GM21515 (cell line): ENCODE results near the gene MAP4K3.

ENCODE experiments used
- ATAC-seq: cut with Tn5 transposase; IDR thresholded peaks from one replicate; pipeline ENCODE4 v1.9.1; 2021; ENCODE audit not compliant: unreplicated experiment

The MAP4K3 gene

DNA sequence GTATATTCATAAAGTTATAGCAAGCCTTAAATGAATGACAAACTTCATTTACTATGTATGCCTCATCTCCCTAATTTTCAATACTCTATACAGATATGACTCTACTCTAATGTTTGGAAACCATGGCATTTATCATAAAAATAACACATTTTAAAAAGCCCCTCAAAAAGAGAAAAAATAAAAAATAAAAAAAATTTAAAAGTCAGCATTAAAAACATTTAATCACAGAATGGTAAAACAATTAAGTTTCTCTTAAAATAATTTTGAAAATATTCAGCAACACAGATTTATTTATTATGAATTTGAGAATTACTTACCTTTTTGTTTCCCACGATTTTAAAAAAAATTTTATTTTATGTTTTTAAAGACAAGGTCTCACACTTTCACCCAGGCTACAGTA is 128.3 kb downstream of the MAP4K3 start:
- no peak for ATAC-seq

DNA sequence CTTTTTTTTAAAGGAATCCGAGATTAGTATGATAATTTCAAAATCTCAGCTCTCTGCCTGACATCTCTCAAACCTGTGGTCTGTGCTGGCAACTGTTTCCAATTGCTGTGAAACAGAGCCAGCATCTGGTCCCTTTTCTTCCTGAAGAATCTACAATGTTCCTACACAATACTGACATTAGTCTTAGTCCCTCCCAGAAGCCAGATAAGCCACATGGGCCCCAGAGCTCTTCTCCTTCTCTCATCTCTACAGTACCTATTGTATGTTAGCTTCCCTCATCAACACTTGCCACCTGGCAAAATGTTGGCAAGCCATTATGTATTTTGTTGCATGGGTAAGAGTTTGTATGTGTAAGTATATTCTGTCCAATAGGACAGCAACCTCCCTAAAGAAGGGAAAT is 130.5 kb downstream of the MAP4K3 start:
- no peak for ATAC-seq

DNA sequence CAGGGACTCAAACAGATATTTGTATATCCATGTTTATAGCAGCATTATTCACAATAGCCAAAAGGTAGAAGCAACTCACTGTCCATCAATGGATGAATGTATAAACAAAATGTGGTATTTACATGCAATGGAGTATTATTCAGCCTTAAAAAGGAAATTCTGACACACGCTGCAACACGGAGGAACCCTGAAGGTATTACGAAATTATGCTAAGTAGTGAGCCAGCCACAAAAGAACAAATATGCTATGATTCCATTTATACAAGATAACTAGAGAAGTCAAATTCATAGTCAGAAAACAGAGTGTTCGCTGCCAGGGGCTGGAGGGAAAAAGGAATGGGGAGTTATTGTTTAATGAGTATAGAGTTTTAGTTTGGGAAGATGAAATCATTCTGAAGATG is 132.4 kb downstream of the MAP4K3 start:
- ATAC-seq: no peak

DNA sequence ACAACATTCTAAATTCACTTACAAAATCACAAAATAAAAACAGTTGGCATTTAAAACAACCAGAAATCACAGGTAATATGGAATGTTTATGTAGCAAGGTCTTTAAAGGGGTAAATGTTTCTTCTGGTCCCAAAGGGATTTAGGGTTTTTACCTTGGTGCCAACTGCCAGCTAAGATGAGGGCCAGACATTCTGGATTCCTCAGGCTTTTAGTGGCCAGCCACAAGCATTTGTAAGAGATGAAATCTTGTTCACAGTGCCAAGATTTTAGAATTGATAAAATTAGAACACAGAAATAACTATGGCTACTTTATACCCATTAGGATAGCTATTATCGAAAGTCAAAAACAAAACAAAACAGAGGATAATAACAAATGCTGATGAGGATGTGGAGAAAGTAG is 132.9 kb downstream of the MAP4K3 start:
- ATAC-seq: no peak

DNA sequence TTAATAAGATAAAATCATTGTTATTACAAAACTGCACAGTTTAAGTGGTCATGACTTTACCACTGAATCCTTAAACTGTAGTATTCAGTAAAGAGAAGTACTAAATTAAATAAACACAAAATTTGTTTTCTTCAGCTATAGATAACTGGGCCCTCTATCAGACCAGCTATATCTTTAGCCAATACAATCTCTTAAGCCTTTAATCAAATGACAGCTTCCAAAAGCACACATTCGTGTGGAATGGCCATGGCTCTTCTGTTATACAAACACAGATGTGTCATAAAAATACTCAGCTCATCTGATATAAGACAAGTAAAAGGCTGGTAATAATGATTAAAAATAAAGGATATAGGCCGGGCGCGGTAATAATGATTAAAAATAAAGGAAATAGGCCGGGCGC is 135.7 kb downstream of the MAP4K3 start:
- no peak for ATAC-seq

DNA sequence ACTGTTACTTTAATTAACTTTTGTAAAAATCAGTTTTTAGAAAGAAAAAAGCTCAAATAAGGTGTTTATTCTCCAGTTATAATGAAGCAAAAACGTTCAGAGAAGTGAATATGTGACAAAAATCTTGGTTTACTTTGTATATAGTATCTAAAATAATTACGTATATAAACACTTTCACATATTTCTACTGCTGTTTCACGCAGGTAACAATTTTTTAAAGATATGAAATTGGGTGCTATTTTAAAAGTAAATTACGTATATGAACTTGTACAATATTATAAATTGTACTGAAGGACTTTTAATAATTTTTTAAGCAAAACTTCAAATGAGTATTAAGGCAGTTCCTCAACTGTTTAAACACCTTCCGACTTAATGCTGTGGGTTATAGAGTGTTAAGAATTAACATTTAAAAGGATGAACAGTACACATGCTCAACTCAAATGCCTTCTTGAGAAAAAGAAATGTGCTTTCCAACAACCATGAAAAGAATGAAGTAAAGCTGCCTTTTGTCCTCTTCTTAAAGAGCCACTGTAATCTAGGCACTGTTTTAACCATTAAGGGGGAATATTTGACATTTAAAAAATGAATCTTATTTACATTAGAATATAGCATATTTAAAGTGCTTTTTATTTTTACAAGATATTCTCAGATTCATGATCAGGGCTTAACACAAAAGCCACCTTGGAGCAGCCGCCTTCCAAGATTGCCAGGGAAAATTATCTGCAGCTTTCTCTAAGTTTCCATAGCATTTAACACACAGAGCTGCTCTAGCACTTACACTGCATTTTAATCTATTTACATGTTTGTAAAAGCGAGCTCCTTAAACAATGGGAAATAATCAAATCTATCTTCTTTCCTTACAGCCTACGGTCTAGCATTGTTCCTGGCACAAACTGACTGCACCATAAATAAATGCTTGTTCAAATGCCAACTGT is 136.8 kb downstream of the MAP4K3 start:
- ATAC-seq: no peak

DNA sequence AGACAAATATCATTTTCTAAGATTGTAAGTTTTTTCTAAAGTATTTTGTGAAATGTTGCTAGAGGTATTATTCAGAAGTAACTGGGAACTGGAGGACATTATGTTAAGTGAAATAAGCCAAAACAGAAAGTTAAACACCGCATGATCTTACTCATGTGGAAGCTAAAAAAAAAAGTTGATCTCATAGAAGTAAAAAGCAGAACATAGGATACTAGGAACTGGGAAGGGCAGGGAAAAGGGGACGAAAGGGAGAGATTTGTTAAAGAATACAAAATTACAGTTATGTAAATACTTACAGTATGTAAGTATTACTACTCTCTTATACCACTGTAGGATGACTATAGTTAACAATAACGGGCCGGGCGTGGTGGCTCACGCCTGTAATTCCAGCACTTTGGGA is 146.7 kb downstream of the MAP4K3 start:
- no peak for ATAC-seq

DNA sequence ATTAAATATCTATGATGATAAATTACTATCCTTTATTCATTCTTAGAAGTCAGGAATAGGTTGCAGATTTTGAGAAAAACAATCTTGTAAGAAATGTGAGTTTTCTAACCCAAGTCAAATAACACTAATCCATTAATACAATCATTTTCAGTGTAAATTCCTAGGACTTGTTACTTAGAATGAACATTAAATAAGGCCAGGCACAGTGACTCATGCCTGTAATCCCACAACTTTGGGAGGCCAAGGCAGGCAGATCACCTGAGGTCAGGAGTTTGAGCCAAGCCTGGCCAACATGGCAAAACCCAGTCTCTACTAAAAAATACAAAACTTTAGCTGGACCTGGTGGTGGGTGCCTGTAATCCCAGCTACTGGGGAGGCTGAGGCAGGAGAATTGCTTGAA is 147.5 kb downstream of the MAP4K3 start:
- no peak for ATAC-seq

DNA sequence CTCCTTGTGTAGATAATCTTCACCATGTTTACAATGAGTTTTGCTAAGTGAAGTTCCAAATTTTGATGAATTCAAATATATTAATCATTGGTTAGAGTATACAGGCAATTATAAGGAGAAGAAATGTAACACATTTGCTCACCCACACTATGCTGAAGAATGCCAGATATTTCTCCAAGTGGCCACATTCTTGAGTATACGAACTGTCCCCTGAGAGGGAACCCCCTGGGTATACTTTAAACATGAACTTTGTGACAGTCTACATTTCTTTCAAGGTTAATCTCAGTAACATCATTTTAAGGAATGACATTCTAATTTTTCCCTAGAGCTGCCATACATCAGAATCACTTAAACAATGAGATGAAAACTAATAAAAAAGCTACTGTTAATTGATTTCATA is 153.5 kb downstream of the MAP4K3 start:
- ATAC-seq: no peak

DNA sequence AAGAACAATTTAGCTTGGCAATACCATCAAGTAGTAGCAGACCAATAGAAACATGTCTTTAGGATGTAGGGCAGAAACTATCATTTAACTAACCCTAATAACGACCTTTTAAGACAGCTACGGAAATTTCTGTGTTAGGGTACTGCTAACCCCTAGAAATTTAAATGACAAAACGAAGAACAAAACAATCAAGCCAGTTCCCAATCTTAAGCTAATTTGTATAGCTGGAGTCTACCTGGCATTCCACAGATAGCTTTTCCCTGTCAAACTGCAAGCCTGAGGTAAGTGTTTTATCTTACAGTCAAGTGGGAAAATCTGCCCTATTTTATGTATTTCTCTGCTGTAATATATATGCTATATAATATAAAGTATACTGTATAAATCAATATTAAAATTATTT is 155.7 kb downstream of the MAP4K3 start:
- no peak for ATAC-seq

DNA sequence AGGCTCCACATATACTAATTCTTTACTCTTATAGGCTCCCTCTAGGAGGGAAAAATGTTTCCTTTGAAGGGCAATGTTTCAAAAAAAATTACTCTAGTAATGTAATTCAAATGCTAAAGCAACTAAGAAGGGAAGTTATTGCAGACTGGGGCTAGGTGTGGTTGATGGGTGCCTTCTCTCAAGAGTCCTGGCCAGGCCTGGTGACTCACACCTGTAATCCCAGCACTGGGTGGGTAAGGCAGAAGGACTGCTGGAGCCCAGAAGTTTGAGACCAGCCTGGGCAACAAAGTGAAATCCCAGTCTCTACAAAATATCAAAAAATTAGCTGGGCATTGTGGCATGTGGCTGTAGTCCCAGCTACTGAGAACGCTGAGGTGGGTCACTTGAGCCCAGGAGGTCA is 162.1 kb downstream of the MAP4K3 start:
- ATAC-seq: no peak

DNA sequence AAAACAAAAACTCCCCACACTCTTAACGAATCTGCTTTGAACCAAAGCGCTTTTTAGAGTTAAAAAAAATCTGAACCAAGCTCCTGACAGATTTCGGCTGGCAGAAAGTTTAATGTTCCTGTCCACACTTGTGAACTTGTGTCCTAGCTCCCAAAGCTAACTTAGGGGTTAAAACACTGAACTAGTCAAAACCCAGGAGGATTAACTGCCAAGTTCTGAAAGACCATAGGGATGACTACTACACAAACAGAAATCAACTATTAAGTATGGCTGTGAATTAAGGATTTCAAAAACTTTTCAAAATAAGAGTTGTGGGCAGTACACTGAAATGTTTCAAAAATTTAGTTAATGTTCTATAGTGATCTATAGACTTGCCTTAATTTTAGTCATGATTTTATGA is 167.1 kb downstream of the MAP4K3 start:
- no peak for ATAC-seq

DNA sequence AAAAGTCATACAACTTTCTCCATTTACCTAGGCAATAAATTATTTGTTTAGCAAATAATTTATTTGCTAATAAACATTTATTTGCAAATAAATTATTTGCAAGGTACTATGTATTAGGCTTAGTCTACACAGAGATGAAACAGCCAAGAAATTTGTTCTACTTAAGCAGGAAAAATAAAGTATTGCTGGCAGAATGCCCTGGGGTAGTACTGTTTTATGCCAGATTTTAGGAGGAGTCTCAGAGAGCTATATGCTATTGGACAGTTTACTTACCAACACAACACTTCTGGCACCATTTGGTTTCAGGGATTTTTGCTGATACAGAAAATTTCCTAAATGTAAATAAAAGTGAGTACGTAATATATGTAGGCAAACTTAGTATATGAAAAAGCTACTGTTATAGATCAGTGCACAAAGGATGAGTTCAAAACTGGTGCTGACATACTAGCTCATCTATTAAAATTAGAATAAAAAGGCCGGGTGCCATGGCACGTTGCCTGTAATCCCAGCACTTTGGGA is 170.1 kb downstream of the MAP4K3 start:
- ATAC-seq: no peak

DNA sequence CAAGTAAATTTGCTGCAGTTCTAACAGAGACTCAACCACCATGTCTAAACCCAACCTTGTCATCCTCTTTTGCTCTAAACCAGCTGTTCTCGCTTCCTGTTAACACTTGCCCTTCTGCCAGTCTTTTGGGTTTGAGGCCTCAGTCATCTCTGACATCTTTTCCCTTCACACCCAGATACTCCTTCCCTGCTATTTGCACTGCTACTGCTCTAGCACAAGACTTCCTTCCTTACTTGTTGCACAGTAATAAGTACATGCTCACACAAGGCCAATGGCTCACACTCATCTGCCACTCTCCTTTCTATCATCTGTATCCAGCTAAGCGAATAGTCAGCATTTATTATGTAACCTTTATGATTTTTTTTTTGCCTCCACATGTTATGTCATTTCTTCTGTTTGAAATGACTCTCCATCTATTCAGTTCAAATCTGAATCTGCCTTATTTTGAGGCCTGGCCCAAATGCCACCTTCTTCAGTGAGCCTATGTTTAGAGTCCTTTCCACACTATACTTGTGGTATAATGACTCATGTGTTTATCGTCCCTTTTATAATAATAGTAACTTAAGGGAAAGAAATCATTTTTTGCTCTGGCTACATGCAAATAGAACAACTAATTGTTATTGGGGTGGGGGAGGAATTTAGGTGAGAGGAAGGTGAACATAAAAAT is 170.8 kb downstream of the MAP4K3 start:
- peak; percentile 72 for ATAC-seq

DNA sequence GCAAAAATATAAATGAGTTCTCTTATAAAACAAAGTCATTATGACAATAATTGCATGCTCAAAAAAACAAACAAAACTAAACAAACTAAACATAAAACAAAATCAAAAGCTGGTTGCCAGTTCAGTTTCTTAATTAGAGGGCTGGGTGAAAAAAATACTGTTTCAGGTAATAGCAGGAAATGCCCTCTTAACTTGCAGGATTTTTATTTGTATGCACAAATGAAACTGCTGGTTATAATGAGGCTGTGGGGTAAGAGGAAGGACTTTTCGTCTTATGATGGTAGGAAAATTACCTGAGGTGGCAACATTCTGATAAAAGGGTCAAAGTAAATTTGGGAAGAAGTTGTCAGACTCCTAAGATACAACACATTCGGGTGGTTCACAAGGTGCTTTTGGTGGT is 171.8 kb downstream of the MAP4K3 start:
- no peak for ATAC-seq

DNA sequence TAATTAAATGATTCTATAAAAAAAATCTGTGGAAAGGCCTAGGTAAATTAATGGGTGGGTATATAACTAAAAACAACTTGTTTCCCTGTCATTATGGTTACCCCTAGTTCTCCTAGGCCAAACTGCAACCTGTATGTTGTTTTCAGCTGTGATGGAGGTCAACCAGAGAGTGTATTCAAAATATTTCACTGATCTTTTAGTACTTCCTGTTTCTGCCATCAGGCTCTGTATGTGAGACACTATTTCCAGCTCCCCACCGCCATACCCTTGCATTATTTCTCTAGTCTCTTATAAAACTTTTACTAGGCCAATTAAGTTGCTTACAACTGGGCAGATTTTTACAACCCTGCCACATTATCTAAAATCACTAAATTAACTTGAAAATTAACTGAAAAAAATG is 172.4 kb downstream of the MAP4K3 start:
- peak; percentile 59 for ATAC-seq

DNA sequence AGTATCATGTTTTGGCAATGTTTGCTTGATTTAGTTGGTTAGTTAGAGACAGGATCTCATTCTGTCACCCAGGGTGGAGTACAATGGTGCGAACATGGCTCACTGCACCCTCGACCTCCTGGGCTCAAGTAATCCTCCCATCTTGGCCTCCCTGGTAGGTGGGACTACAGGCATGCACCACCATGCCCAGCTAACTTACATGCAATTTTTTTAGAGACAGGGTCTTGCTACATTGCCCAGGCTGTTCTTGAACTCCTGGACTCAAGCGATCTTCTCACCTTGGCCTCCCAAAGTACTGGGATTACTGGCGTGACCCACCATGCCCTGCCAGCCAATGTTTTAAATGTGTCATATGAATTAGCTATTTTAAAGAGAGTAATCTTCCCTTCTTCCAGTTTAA is 177.0 kb downstream of the MAP4K3 start:
- no peak for ATAC-seq

DNA sequence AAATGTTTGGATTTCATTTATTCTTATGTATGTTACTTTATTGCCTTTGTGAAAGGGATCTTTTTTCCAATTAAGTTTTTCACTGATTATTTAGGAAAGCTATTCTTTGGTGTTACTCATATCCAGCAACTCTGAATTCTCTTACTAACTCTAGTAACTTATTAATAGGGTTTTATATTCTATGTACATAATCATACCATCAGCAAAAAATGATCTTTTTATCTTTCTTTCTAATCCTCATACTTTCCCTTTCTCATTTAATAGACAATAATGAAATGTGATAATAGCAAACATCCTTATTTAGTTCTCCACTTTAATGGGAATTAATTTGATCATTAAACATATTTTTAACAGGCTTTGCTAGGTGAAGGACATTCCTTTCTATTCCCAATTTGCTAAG is 181.0 kb downstream of the MAP4K3 start:
- no peak for ATAC-seq

DNA sequence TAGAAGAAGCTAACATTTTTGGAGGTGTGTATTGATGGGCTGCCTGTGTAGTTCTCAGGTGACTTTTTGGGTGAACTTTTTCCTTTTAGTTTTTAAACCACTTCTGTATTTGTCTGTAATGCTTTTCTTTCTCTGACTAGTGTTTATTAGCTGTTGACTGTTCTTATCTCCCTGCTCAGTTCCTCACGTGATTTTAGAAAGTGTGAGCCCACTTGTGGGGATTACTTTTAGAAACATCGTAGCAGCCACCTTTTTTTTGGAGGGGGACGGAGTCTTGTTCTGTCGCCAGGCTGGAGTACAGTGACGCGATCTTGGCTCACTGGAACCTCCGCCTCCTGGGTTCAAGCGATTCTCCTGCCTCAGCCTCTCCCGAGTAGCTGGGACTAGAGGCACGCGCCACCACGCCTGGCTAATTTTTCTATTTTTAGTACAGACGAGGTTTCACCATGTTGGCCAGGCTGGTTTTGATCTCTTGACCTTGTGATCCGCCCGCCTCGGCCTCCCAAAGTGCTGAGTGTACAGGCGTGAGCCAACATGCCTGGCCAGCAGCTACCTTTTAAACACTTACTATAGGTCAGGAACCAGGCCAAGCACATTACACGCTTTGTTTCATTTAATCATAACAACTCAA is 184.1 kb downstream of the MAP4K3 start:
- ATAC-seq: no peak

DNA sequence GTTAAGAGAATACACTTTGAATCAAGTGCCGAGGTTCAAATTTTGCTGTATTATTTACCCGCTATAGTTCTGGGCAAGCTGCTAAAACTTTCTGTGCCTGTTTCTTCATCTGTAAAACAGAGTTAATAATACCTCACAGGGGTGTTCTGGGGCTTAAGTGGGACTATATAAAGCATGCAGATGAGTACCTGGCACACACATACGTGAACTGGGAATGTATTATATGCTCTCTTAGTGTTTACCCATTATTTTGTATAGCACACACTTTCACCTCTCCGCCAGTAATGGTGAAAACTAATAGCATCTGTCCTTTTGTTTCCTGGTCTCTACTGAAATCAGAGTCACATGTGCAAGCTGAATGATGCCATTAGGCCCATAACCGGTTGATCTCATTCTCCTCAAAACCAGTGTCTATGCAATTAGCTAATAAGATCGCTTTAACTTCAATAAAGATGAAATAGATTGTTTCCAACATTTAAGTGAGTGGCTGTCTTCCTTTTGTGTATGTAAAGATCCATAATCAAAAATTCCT is 189.5 kb downstream of the MAP4K3 start:
- ATAC-seq: no peak

DNA sequence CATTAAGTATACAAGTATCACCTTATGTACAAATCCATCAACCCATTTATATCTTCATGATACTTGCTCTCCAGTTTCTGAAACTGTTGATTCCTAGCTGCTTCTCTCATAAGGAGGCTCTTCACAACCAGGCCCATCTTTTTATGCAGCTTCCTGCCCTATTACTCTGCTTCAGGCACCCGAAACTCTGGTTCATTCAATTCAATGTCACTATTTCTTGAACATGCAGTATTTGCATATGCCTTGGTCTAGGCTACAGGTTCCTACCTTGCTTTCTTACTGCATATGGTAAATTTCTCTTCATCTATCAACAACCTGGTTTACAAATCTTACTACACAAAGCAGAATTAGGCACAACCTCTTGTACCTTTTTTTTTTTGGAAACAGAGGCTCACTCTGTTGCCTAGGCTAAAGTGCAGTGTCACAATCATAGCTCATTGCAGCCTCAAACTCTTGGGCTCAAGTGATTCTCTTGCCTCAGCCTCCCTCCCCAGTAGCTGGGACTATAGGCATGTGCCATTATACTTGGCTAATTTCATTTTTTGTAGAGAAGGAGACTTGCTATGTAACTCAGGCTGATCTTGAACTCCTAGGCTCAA is 190.6 kb downstream of the MAP4K3 start:
- ATAC-seq: no peak
